Suprapubic skin (tissue), 4 donors: Measurements from ENCODE around the gene TMPO.

Experiments
- EP300 ChIP-seq: sonication (generic); formaldehyde crosslinking; IDR thresholded peaks from one replicate; pipeline ENCODE4 v1.6.1; 2017; ENCODE audit warnings: antibody characterized with exemption
- POLR2A ChIP-seq, 2 donors: fragments of 450-650 bp; IDR thresholded peaks; one replicate each; pipeline ENCODE4 v1.6.1; 2017; ENCODE audit warnings: antibody characterized with exemption in 2 of 2, mild to moderate bottlenecking in 2 of 2, moderate library complexity in 2 of 2
- POLR2AphosphoS5 ChIP-seq, 3 donors: sonication (generic); formaldehyde crosslinking; IDR thresholded peaks; one replicate each; pipeline ENCODE4 v1.6.1; 2017; ENCODE audit warnings: antibody characterized with exemption in 3 of 3

- no peak for TF ChIP-seq POLR2A (IDR thresholded peaks at IDR 0.05)
- TF ChIP-seq POLR2AphosphoS5 (IDR thresholded peaks at IDR 0.05) = no peak
- no peak for TF ChIP-seq EP300
Measured at GRCh38 chr12:98579347-98579746, 64.0 kb downstream of the TMPO start.
